GM08714 (cell line): ENCODE data around the gene SPRED3.
"Not testable (repeated sequence)": the region's sequence is repeated elsewhere in the genome, so short reads cannot be mapped to it uniquely, and the experiment has no call there.

Experiments
- H3K4me3 ChIP-seq: fragments of 200-500 bp; sonication (Bioruptor generic); 2 replicates; pipeline ENCODE4 v1.5.1; 2014; ENCODE audit warnings: mild to moderate bottlenecking, low read length, inconsistent platforms
- ZNF274 ChIP-seq: IDR thresholded peaks from 2 replicates; pipeline ENCODE4 v1.6.1; 2012; ENCODE audit warnings: mild to moderate bottlenecking, low read depth, low read length

SPRED3 gene

DNA sequence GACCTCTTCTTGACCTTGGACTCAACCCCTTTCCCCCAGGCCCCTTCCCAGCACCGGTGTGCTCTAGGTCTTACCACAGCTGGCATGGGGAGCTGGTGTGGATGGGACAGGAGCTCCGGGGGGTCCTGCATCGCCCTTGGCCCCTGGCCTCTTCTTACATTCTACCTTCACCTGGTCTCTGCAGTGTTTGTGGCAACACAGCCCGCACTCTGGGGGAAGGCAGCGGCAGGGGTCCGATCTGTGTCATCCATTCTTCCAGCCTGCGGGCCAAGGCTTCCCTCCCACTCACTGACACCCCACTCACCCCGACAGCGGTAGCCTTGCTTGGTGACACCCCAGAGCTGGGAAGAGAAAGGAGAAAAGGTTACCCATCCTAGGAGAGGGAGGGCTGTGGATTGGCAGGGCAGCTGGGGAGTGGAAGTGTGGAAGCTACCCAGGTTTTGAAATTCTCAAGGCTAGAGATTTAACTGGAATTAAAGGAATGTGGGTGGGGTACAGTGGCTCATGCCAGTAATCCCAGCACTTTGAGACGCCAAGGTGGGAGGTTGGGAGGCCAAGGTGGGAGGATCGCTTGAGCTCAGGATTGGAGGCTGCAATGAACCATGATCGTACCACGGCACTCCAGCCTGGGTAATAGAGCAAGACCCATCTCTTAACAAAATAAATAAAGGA is 22.7 kb downstream of the SPRED3 start:
- H3K4me3 ChIP-seq: no peak overlapping the region
- no peak for TF ChIP-seq ZNF274

DNA sequence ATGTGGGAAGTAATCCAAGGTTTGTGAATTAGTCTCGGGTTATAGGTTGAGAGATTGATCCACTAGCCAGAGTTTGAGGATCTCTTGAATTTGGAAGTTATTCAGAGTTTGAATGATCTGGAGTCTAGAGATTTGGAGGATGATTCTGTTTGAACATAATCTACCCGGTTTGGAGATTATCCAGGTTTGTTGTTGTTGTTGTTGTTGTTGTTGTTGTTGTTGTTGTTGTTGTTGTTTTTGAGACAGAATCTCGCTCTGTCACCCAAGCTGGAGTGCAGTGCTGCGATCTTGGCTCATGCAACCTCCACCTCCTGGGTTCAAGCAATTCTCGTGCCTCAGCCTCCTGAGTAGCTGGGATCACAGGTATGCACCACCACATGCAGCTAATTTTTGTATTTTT is 23.4 kb downstream of the SPRED3 start:
- H3K4me3 ChIP-seq: not testable (repeated sequence)

DNA sequence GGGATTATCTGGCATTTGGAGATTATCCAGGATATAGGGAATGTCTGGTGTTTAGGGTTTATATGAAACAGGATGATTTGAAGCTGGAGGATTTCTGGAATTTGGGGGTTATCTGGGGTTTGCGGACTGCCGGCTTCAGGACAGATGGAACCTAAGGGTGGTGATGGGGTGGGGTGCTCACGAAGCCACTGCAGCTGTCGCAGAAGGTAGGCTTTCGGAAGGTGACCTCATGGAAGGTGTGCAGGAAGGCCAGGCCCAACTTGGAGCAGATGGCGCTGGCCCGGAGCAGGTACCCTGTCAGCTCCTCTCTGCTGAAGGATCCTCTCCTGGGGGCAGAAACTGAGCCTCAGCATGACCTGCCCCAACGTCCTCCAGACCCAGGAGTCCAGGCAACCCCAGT is 24.0 kb downstream of the SPRED3 start:
- H3K4me3 ChIP-seq: no peak overlapping the region
- no peak for TF ChIP-seq ZNF274

DNA sequence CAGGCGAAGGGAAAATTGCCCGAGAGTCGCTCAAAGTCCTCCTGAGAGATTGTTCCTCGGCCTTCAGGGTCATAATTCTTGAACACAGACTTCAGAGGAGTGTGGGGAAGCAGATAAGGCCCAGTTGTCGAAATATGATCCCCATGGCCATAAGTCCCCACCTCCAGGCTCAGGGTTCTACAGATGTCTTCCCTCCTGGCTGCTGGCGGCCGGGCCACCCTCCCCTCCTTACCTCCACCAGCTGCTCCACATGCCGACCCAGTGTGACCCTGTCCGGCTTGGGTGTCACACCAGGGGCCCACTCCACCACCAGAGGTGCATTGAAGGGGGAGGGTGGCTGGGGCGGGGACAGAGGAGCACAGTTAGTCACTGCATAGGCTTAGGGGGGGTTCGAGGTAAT is 24.5 kb downstream of the SPRED3 start:
- no peak for TF ChIP-seq ZNF274
- no peak overlapping the region for H3K4me3 ChIP-seq

DNA sequence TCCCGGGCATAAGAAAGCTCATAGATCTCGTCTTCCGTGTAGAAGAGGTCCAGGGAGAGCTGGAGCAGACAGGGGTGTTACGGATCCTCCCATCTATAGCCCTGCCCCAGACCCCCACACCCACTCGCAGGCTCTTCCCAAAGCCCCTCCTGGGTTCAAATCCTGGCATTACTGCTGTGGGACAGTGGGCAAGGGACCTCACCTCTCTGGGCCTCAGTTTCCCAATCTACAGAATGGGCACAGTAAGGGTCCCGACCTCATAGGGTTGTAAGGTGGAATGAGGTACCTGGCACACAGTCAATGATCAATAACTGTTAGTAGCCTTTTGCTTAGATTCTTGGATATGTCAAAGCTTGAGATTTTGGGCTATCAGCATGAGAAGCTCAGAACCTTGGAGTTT is 24.9 kb downstream of the SPRED3 start:
- H3K4me3 ChIP-seq: no peak overlapping the region
- TF ChIP-seq ZNF274: no peak

DNA sequence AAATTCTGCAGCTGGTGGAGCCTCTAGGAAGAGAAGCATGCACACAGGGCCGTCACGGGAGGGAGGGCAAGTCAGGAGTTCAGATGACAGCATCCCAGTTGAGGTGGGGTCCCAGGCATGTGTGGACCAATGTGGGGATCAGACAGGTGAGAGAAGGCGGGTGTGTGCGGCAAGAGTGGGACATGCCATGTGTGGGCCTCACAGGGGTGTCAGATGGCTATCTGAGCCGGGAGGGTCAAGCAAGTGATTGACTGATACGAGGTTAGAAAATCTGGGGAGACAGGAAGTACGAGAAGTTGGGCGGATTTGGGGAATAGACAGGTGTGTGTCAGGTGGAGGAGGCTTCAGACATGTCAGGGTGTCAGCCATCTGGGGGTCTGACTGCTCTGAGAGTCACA is 28.6 kb downstream of the SPRED3 start:
- TF ChIP-seq ZNF274: no peak
- no peak overlapping the region for H3K4me3 ChIP-seq

DNA sequence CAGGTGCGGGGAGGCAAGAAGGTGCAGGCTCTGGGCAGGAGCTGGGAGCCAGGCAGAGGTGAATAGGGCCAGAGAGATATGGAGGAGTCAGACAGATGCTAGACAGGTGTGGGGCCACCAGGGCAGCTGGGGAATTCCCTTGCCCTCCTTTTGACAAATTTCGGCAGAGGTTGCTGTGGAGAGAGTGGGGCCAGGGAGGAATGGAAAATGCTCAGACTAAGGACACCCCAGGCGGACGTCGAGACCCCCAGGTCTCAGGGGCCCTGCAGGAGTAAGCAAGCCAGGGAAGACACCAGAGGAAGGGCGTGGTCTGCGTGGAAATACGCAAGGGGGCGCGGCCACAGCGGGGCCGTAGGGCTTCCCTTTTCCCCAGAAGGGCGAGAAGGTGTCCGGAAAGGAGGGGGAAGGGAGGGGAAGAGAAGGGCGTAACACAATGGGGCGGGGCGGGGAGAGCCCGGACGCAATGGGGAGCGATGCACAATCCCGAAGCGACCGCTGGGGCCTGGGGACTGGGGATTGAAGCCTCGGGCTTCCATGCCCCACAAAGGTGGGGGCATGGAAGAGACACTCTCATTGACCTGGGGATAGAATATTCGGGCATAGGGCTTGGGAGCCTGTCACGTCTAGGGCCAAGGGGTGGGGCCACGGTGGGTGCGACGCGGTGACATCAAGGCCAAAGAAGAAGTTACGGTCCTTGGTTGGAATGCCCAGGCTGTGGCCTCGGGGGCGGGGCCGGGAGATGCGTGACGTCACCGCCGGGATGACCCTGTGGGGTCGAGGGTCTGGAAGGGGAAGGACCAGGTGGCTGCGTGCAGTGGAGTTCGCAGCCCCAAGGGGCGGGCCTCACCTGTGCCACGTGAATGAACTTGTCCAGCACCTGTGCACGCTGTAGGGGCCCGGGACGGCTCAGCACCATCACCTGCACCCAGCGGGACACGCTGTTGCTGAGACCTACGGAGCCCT is 29.3 kb downstream of the SPRED3 start:
- peak overlapping the region; percentile 32; the same call in 1 of the 2 replicates for H3K4me3 ChIP-seq
- TF ChIP-seq ZNF274: no peak

DNA sequence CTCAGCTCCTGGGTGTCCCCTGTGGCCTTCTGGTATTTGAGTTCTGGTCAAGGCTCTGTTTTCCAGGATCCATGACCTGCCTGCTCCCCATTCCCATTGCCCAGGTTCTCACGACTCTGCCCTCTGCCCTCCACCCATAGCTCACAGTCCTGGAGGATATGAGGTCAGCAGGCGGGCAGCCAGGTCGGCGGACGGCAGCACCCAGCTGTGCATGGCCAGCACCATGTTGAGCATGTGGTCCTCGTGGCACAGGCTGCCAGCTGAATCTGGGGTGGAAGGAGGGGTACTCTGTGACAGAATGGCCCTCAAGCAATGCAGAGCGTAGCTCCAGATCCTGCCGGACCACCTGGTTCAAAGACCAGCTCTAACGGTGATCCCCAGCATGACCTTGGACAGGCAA is 32.4 kb downstream of the SPRED3 start:
- no peak for TF ChIP-seq ZNF274
- H3K4me3 ChIP-seq: no peak overlapping the region

DNA sequence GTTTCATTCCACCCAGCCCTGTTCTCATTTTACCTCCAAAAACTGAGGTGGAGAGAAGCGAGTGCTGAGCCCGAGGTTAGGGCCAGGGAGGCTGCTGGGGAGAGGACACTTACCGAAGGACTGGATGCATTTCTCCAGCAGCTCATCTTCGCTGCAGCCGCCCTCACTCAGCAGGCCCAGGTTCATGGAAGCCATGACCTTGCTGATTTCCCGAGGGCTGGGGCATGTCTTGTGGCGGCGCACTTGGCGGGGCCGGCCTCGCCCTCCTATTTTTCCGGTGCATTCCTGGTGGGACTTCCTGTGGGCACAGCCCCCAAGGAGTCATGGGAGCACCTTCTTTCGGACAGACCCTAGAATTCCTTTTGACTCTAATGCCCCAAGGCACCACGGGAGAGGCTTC is 33.4 kb downstream of the SPRED3 start:
- no peak overlapping the region for H3K4me3 ChIP-seq
- TF ChIP-seq ZNF274: no peak

DNA sequence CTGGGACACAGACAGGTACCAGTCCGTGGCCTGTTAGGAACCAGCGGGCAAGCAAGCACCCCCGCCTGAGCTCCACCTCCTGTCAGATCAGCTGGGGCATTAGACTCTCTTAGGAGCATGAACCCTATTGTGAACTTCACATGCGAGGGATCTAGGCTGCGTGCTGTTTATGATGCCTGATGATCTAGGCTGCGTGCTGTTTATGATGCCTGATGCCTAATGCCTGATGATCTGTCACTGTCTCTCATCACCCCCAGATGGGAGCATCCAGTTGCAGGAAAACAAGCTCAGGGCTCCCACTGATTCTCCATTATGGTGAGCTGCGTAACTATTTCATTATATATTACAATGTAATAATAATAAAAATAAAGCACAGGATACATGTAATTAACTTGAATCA is 33.9 kb downstream of the SPRED3 start:
- no peak overlapping the region for H3K4me3 ChIP-seq
- TF ChIP-seq ZNF274: no peak

DNA sequence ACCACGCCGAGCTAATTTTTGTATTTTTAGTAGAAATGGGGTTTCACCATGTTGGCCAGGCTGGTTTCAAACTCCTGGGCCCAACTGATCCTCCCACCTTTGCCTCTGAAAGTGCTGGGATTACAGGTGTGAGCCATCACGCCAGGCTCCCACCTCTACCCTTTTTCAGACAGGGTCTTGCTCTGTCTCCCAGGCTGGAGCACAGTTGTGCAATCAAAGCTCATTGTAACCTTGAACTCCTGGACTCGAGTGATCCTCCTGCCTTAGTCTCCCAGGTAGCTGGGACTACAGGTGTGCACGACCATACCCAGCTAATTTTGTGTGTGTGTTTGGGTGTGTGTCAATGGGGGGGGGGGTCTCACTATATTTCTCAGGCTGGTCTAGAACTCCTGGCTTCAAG is 35.8 kb downstream of the SPRED3 start:
- no peak overlapping the region for H3K4me3 ChIP-seq
- no peak for TF ChIP-seq ZNF274

DNA sequence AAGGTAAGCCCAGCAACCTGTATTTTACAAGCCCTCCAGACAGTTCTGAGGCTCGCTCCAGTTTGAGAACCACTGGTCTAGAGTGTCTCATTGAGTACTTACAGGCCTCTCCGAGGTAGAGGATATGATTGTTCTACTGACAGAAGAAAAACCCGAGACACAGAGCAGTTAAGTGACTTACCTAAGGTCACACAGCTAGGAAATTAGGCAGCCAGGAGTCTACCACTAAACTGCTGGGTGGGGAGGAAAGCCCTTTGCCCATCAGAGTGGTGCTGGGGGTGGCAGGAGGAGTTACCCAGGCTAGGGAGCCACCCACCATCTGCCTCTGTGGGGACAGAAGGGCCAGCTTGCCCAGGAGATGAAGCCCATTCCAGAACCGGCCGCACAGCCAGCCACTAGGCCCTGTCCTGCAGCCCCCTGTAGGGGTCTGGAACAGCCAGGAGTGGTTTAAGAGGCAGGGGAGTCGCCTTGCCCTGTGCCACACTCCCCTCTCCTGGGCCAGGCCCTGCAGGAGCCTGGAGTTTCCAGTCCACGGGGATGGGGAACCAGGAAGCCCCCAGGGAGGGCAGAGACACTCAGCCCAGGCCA is 36.8 kb downstream of the SPRED3 start:
- TF ChIP-seq ZNF274: no peak
- H3K4me3 ChIP-seq: no peak overlapping the region

DNA sequence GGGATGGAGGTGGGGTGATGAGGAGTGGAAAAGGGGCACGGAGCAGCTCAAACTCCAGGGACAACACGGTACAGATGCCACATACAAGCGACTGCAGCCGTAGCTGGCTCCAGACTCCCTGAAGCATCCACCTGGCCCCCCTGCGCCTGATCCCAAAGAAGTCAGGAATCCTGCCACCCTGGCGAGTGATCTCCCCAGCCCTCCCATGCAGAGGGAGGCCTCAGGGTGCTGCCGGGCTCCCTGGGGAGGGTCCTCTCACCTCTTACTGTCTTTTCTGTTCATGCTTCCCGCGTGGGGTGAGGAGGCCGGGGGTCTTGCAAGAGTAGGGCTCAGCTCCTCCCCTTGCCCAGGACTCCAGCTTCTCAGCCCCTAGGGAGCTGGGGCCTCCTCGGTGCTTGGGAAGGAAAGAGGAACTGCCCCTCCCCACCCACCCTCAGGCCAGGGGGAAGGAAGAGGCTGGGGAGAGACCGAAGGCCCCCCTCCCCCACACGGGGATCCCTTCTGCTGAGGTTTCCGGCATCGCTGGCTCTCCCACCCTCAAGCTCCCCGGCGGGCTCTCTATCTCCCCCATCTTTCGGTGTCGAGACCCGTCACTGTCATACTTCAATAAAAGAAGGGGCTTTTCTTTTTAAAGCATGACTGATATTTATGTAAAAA is 37.4 kb downstream of the SPRED3 start, which contains the start of gene RASGRP4:
Gene RASGRP4 (minus strand): TSS at position 410 of the 657 bp plus-strand sequence. CDS start 128 bp downstream, at position 282.
- no peak within 1 kb of the TSS for H3K4me3 ChIP-seq
- TF ChIP-seq ZNF274: no peak

DNA sequence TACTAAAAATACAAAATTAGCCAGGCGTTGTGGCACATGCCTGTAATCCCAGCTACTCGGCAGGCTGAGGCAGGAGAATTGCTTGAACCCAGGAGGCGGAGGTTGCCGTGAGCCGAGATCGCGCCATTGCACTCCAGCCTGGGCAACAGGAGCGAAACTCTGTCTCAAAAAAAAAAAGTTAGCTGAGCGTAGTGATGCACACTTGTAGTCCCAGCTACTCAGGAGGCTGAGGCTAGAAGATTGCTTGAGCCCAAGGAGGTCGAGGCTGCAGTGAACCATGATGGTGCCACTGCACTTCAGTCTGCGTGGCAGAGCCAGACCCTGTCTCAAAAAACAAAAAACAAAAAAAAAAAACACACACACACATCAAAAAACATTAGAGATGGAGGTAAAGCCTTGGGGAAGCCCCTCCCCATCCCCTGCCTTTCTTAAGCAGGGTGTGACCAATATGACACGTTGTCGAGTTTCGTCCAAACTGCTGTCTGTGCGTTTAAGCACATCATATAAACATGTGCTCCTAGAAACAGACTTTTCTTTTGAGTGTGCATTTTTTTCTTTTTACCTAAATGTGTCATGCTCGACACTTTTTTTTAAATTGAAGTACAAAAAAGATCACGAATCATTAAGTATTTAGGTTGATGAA is 38.7 kb downstream of the SPRED3 start:
- H3K4me3 ChIP-seq: not testable (repeated sequence)
